ENCODE data around the gene PTBP1.

GRCh38 chr19:824885-825284 lies 27.6 kb downstream of the PTBP1 start:
- TF ChIP-seq CTCF (IDR thresholded peaks at IDR 0.05) (no peak), EZH2 (IDR thresholded peaks at IDR 0.05) (no peak)

Data from neural progenitor cell (in vitro differentiated cells).